ENCODE data around the gene OR2C1. TPM values are rescaled to one million over a fixed set of nuclear protein-coding genes. Genes with fewer than 3 reads are reported as not detected.

OR2C1 gene
- total RNA-seq, 2 donors from 2014 or later = not detected

- Histone ChIP-seq H3K4me3 (no peak overlapping the region), H3K27me3 (replicated peaks; ENCODE audit: insufficient read depth) (no peaks in the 10 kb centered on the region), H3K27ac (no peak overlapping the region), H3K36me3 (no peaks in the 10 kb centered on the region), H3K9me3 (peaks cover 9% of the 10 kb centered on the region), H3K4me1 (ENCODE audit: control insufficient read depth in 1 of 2, low read depth in 2 of 2) (no peaks in the 10 kb centered on the region)
- ATAC-seq (ENCODE audit: insufficient number of reproducible peaks, low FRiP score, low read depth) = no peak
- DNase-seq (ENCODE audit: low spot score) = no peak
- TF ChIP-seq CTCF (IDR thresholded peaks at IDR 0.05) = no peak
Observed at GRCh38 chr16:3363793-3364192, 8.1 kb downstream of the OR2C1 start.

GRCh38 chr16:3364774-3365427 is 9.2 kb downstream of the OR2C1 start:
- Histone ChIP-seq H3K27me3 (replicated peaks; ENCODE audit: insufficient read depth) (no peaks in the 10 kb centered on the region), H3K27ac (peak overlapping the region; percentile 57 to 81), H3K36me3 (no peaks in the 10 kb centered on the region), H3K4me1 (ENCODE audit: control insufficient read depth in 1 of 2, low read depth in 2 of 2) (no peaks in the 10 kb centered on the region), H3K4me3 (peak overlapping the region; percentile 68), H3K9me3 (peaks cover 9% of the 10 kb centered on the region)
- peak; percentile 69 for ATAC-seq (ENCODE audit: insufficient number of reproducible peaks, low FRiP score, low read depth)
- TF ChIP-seq CTCF (IDR thresholded peaks at IDR 0.05) = no peak
- peak; percentile 39 for DNase-seq (ENCODE audit: low spot score)

GRCh38 chr16:3369073-3369472 is 13.4 kb downstream of the OR2C1 start:
- no peaks in the 10 kb centered on the region for H3K4me1 ChIP-seq (ENCODE audit: control insufficient read depth in 1 of 2, low read depth in 2 of 2)
- H3K27ac ChIP-seq = no peak overlapping the region
- DNase-seq (ENCODE audit: low spot score) (no peak), ATAC-seq (ENCODE audit: insufficient number of reproducible peaks, low FRiP score, low read depth) (no peak)
- H3K4me3 ChIP-seq = no peak overlapping the region
- no peak for TF ChIP-seq CTCF (IDR thresholded peaks at IDR 0.05)
- H3K27me3 ChIP-seq (replicated peaks; ENCODE audit: insufficient read depth) = no peaks in the 10 kb centered on the region
- peaks cover 18% of the 10 kb centered on the region for H3K9me3 ChIP-seq
- no peaks in the 10 kb centered on the region for H3K36me3 ChIP-seq

GRCh38 chr16:3375680-3376079 is 20.0 kb downstream of the OR2C1 start:
- H3K27ac ChIP-seq = no peak overlapping the region
- no peaks in the 10 kb centered on the region for H3K4me1 ChIP-seq (ENCODE audit: control insufficient read depth in 1 of 2, low read depth in 2 of 2)
- H3K9me3 ChIP-seq = peaks cover 74% of the 10 kb centered on the region
- ATAC-seq (ENCODE audit: insufficient number of reproducible peaks, low FRiP score, low read depth) (no peak), DNase-seq (ENCODE audit: low spot score) (no peak)
- H3K4me3 ChIP-seq = no peak overlapping the region
- TF ChIP-seq CTCF (IDR thresholded peaks at IDR 0.05) = no peak
- no peaks in the 10 kb centered on the region for H3K27me3 ChIP-seq (replicated peaks; ENCODE audit: insufficient read depth)
- no peaks in the 10 kb centered on the region for H3K36me3 ChIP-seq

- DNase-seq (ENCODE audit: low spot score) (no peak), ATAC-seq (ENCODE audit: insufficient number of reproducible peaks, low FRiP score, low read depth) (no peak)
- peaks cover 88% of the 10 kb centered on the region for H3K9me3 ChIP-seq
- no peak overlapping the region for H3K27ac ChIP-seq
- no peak for TF ChIP-seq CTCF (IDR thresholded peaks at IDR 0.05)
- H3K36me3 ChIP-seq = peaks cover 8% of the 10 kb centered on the region
- no peaks in the 10 kb centered on the region for H3K4me1 ChIP-seq (ENCODE audit: control insufficient read depth in 1 of 2, low read depth in 2 of 2)
- no peak overlapping the region for H3K4me3 ChIP-seq
- no peaks in the 10 kb centered on the region for H3K27me3 ChIP-seq (replicated peaks; ENCODE audit: insufficient read depth)
Observed at GRCh38 chr16:3377917-3378316, 22.2 kb downstream of the OR2C1 start.
